HG02970 (cell line): ENCODE data around the gene SAMD9.
A peak's percentile ranks its signal among the peaks of the same experiment; 100 is the strongest.
"Not testable (repeated sequence)": the region's sequence is repeated elsewhere in the genome, so short reads cannot be mapped to it uniquely, and the experiment has no call there.

Experiments used
- ATAC-seq: cut with Tn5 transposase; IDR thresholded peaks from one replicate; pipeline ENCODE4 v1.9.1; 2021; ENCODE audit warnings: mild to moderate bottlenecking, moderate library complexity, moderate number of reproducible peaks; ENCODE audit not compliant: unreplicated experiment, low FRiP score

SAMD9 gene

GRCh38 chr7:93120592-93121549 lies 3.1 kb upstream of the SAMD9 start:
- ATAC-seq: no peak

DNA sequence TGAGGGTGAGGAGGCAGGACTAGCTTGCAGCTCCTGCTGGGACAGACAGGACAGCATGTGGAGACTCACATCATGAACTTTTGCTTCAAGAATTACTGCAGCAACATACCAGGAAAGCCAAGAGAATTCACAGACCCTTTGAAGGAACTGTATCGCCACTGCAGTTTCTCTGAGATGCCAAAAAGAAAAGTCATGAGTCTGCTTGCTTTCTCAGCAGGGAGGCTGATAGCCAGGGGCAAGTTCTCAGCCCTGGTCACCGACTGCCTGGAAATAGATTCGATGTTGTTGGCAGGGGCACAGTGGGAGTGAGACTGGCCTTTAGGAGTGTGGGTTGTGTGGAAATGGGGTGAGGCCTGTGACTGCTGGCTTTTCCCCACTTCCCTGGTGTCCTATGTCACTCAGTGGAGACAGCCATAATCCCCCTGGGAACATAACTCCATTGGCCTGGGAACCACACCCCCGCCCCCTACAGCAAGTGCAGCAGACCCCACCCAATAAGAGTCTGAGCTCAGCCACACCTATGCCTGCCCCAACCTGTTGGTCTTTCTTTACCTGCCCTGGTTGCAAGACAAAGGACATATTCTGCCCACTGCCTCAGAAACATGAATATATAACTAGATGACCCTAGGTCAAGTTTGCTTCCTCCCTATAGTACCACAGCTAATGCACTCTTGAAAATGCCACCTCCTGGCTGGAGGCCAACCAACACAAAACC lies 1.6 kb upstream of the SAMD9 start:
- no peak for ATAC-seq

- ATAC-seq: no peak
These were observed 452 bp downstream of the SAMD9 start for GRCh38 chr7:93117327-93117726.

DNA sequence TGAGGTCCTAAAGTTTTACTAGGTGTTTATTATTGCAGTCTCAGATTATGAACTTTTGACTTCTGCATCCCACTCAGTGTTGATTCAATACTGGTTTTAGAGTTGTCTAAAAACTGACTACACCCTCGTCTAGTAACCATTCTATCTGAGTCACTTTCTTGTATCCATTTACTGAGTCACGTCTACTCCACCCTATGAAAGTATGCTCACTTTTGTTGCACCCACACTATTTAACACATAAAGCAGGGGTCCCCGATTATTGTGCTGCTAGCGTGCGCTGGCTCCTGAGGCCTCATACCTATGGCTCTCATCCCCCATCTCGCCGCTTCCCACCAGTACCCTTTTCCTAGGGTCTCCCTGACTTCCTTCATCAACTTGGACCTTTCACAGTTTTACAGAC lies 2.0 kb downstream of the SAMD9 start:
- ATAC-seq: no peak

DNA sequence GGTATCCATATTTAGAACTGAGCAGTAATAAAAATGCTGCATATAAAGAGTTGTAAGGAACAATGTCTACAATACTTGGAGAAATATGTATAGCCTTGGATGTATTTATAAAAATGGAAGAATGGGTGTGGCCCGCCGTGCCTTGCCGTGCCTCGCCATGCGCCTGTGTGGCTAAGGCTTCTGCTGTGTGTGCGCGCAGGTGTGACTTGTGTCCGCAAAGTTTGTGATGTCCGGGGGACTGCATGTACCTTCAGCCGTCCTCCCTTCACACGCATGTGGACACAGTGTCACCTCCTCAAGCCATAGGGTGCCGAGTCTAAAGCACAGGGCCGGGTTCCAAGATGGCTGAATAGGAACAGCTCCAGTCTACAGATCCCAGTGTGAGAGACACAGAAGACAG lies 9.8 kb downstream of the SAMD9 start:
- no peak for ATAC-seq

DNA sequence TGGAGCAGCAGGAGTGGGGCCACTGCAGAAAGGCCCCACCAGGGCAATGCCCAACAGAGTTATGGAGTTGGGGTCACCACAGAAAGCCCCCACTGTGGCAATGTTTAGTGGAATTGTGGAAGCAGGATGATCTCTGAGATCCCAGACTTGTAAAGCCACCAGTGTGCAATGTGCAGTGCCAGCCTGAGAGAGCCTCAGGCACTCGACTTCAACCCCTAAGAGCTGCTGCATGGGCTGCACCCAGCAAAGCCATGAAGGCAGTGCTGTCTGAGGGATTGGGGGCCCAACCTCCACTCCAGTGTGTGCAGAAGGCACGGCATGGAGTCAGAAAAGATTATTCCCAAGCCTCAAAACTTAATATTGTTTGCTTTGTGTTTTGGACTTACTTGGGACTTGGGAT lies 20.4 kb downstream of the SAMD9 start:
- ATAC-seq: no peak

- peak; percentile 58 for ATAC-seq
These were observed 24.9 kb downstream of the SAMD9 start for GRCh38 chr7:93092757-93093370.

DNA sequence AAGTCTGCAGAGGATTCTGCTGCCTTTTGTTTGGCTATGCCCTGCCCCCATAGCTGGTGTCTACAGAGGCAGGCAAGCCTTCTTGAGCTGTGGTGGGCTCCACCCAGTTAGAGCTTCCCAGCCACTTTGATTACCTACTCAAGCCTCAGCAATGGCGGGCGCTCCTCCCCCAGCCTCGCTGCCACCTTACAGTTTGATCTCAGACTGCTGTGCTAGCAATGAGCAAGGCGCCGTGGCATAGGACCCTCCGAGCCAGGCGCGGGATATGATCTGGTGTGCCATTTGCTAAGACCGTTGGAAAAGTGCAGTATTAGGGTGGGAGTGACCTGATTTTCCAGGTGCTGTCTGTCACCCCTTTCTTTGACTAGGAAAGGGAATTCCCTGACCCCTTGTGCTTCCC lies 44.4 kb downstream of the SAMD9 start:
- not testable (repeated sequence) for ATAC-seq

GRCh38 chr7:93062599-93062998 lies 55.2 kb downstream of the SAMD9 start:
- no peak for ATAC-seq

DNA sequence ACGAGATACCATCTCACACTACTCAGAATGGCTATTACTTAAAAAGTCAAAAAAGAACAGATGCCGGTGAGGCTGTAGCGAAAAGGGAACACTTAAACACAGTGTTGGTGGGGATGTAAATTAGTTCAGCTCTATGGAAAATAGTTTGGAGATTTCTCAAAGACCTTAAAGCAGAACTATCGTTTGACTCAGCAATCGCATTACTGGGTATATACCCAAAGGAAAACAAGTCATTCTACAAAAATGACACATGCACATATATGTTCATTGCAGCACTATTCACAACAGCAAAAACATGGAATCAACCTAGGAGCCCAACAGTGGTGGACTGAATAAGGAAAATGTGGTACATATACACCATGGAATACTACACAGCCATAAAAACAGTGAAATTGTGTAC lies 56.9 kb downstream of the SAMD9 start:
- no peak for ATAC-seq

- ATAC-seq: no peak
These were observed 57.8 kb downstream of the SAMD9 start for GRCh38 chr7:93060025-93060424.

GRCh38 chr7:93056621-93057020 lies 61.2 kb downstream of the SAMD9 start:
- ATAC-seq: not testable (repeated sequence)

DNA sequence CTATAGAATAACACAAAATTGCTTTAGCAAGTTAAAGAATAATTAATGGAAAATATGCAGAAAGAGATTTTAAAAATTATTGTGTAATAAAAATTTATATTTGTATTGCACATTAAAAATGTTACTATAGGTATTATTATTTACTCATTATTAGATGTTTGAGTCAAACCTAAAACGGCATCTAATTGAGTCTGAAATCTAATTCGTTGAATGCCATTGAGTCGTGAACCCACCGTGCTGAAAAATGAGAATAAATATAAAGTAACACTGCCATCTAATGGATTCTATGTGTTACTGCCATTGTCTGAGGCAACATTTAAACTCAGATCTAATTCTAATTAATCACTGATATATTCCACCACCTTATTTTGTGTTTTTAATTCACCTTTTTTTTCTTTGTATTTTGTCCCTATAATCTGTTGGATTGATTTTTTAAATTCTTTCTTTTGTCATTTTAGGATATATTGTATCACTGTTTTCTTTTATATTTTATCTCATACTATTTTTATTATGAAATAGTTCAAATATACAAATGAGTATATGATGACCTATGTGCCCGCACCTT lies 62.2 kb downstream of the SAMD9 start:
- no peak for ATAC-seq

- no peak for ATAC-seq
These were observed 62.8 kb downstream of the SAMD9 start for GRCh38 chr7:93054975-93055374.

GRCh38 chr7:93053949-93054943 lies 63.5 kb downstream of the SAMD9 start:
- no peak for ATAC-seq

- no peak for ATAC-seq
These were observed 64.4 kb downstream of the SAMD9 start for GRCh38 chr7:93053209-93053948.

GRCh38 chr7:93051660-93052059 lies 66.1 kb downstream of the SAMD9 start:
- ATAC-seq: no peak
